ENCODE results near the gene F10.

Gene F10

GRCh38 chr13:113176822-113177221, 54.2 kb downstream of the F10 start:
- Histone ChIP-seq H3K9me2 (replicated peaks; ENCODE audit: low read depth, low read length) (no peaks in the 10 kb centered on the region), H3K4me2 (ENCODE audit: low read depth, low read length, poor library complexity, severe bottlenecking) (no peak overlapping the region), H3K36me3 (ENCODE audit: insufficient read depth, low read length) (peaks cover 62% of the 10 kb centered on the region; the same call in 1 of the 2 replicates), H3K27me3 (ENCODE audit: insufficient read depth, low read length, poor library complexity, severe bottlenecking) (no peaks in the 10 kb centered on the region), H3K4me1 (ENCODE audit: insufficient read depth, low read length, poor library complexity, severe bottlenecking) (no peaks in the 10 kb centered on the region), H3K9me3 (ENCODE audit: insufficient read depth, low read depth, low read length) (no peaks in the 10 kb centered on the region), H4K20me1 (ENCODE audit: insufficient read depth, low read length, poor library complexity, severe bottlenecking) (no peaks in the 10 kb centered on the region), H3K4me3 (ENCODE audit: low read length, poor library complexity, severe bottlenecking) (no peak overlapping the region), H3K9ac (ENCODE audit: low read depth, low read length, poor library complexity, severe bottlenecking) (no peak overlapping the region), H3F3A (ENCODE audit: low read depth) (no peaks in the 10 kb centered on the region), H2AFZ (ENCODE audit: low read length) (no peak overlapping the region), H3K79me2 (ENCODE audit: insufficient read depth, low read length) (no peaks in the 10 kb centered on the region)
- no peak for TF ChIP-seq CTCF (conservative IDR thresholded peaks at IDR 0.05; ENCODE audit: low read length)
- TF ChIP-seq EZH2phosphoT487 (IDR thresholded peaks at IDR 0.05; ENCODE audit: borderline replicate concordance), result no peak

DNA sequence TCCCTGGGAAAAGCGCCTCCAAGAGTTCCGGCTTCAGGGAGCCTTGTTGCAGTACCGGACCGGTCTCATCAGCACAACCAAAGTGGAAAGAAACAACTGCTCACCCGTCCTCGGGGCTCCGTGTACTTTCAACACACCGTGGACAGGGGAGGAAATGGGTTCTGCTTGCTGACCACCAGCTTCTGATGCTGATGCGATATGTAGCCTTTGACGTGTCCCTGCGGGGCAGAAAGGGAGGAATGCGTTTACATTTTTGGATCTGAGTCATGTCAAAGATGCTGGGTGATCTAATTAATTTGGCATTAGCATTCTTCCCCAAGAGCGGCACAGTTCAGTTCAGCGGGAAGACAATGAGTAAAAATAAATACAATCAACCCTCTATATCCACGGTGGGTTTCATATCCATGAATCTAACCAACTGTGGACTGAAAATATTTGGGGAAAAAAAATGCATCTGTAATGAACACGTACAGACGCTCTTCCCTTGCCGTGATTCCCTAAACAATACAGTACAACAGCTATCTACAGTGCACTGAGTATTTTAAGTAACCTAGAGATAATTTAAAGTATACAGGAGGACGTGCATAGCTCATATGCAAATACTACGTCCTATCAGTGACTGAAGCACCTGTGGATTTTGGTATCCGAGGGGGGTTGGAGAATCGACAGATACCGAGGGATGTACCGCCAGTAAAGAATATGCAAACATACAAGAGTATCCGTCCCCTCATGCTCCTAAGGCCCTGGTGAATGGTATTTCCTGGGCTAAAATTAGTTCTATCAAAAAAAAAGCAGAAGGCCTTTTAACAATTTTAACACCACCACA, 55.7 kb downstream of the F10 start:
- Histone ChIP-seq H3K9me2 (replicated peaks; ENCODE audit: low read depth, low read length) (no peaks in the 10 kb centered on the region), H3K36me3 (ENCODE audit: insufficient read depth, low read length) (peaks cover 70% of the 10 kb centered on the region; the same call in 1 of the 2 replicates), H3F3A (ENCODE audit: low read depth) (no peaks in the 10 kb centered on the region), H3K4me2 (ENCODE audit: low read depth, low read length, poor library complexity, severe bottlenecking) (no peak overlapping the region), H3K4me1 (ENCODE audit: insufficient read depth, low read length, poor library complexity, severe bottlenecking) (no peaks in the 10 kb centered on the region), H3K4me3 (ENCODE audit: low read length, poor library complexity, severe bottlenecking) (no peak overlapping the region), H2AFZ (ENCODE audit: low read length) (no peak overlapping the region), H4K20me1 (ENCODE audit: insufficient read depth, low read length, poor library complexity, severe bottlenecking) (no peaks in the 10 kb centered on the region), H3K79me2 (ENCODE audit: insufficient read depth, low read length) (no peaks in the 10 kb centered on the region), H3K9ac (ENCODE audit: low read depth, low read length, poor library complexity, severe bottlenecking) (no peak overlapping the region), H3K9me3 (ENCODE audit: insufficient read depth, low read depth, low read length) (no peaks in the 10 kb centered on the region), H3K27me3 (ENCODE audit: insufficient read depth, low read length, poor library complexity, severe bottlenecking) (no peaks in the 10 kb centered on the region)
- TF ChIP-seq EZH2phosphoT487 (IDR thresholded peaks at IDR 0.05; ENCODE audit: borderline replicate concordance) (no peak), CTCF (conservative IDR thresholded peaks at IDR 0.05; ENCODE audit: low read length) (no peak)

DNA sequence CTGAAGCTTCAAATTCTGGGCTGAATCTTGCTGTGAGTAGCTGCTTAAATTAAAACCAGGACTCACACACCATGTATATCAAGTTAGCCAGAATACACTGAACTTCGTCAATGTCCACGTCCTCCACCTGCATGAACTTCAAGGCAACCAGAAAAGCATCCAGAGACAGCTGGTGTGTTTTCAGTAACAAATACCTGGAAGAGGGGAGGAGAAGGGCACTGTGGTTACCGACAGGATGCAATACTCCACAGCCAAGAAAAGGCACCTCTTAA, 56.2 kb downstream of the F10 start:
- TF ChIP-seq EZH2phosphoT487 (IDR thresholded peaks at IDR 0.05; ENCODE audit: borderline replicate concordance) (no peak), CTCF (conservative IDR thresholded peaks at IDR 0.05; ENCODE audit: low read length) (no peak)
- H3K4me1 ChIP-seq (ENCODE audit: insufficient read depth, low read length, poor library complexity, severe bottlenecking), result no peaks in the 10 kb centered on the region
- no peaks in the 10 kb centered on the region for H3K9me2 ChIP-seq (replicated peaks; ENCODE audit: low read depth, low read length)
- peaks cover 76% of the 10 kb centered on the region; the same call in 1 of the 2 replicates for H3K36me3 ChIP-seq (ENCODE audit: insufficient read depth, low read length)
- H3F3A ChIP-seq (ENCODE audit: low read depth), result no peaks in the 10 kb centered on the region
- no peaks in the 10 kb centered on the region for H4K20me1 ChIP-seq (ENCODE audit: insufficient read depth, low read length, poor library complexity, severe bottlenecking)
- no peak overlapping the region for H3K9ac ChIP-seq (ENCODE audit: low read depth, low read length, poor library complexity, severe bottlenecking)
- H3K9me3 ChIP-seq (ENCODE audit: insufficient read depth, low read depth, low read length), result no peaks in the 10 kb centered on the region
- no peaks in the 10 kb centered on the region for H3K79me2 ChIP-seq (ENCODE audit: insufficient read depth, low read length)
- no peak overlapping the region for H3K4me2 ChIP-seq (ENCODE audit: low read depth, low read length, poor library complexity, severe bottlenecking)
- no peaks in the 10 kb centered on the region for H3K27me3 ChIP-seq (ENCODE audit: insufficient read depth, low read length, poor library complexity, severe bottlenecking)
- no peak overlapping the region for H3K4me3 ChIP-seq (ENCODE audit: low read length, poor library complexity, severe bottlenecking)
- H2AFZ ChIP-seq (ENCODE audit: low read length), result no peak overlapping the region
